ENCODE data around the gene NLGN1. TPM values are rescaled to one million over a fixed set of nuclear protein-coding genes. Genes with fewer than 3 reads are reported as not detected.

Gene NLGN1
- total and polyA plus RNA-seq, 12 donors: 0.88 to 19.9 (median 12.6) TPM

GRCh38 chr3:173921732-173922131, 524.2 kb downstream of the NLGN1 start:
- intact Hi-C loops (cut with DNase I): no loop called here
- H3K4me1 ChIP-seq: no peaks in the 10 kb centered on the region
- no peak for ATAC-seq
- H3K4me3 ChIP-seq: no peak overlapping the region
- H3K27ac ChIP-seq: no peak overlapping the region
- H3K36me3 ChIP-seq: no peaks in the 10 kb centered on the region
- H3K9me3 ChIP-seq: no peaks in the 10 kb centered on the region
- H3K27me3 ChIP-seq: no peaks in the 10 kb centered on the region
- no peak for TF ChIP-seq CTCF (IDR thresholded peaks at IDR 0.05)
- WGBS, 2 donors: 88 to 94% methylated on average over 2 of the region's 2 CpGs
- no peak for DNase-seq

GRCh38 chr3:173923204-173923603, 525.7 kb downstream of the NLGN1 start:
- TF ChIP-seq CTCF (IDR thresholded peaks at IDR 0.05): no peak
- Histone ChIP-seq H3K36me3 (no peaks in the 10 kb centered on the region), H3K27ac (no peak overlapping the region), H3K4me1 (no peaks in the 10 kb centered on the region), H3K27me3 (no peaks in the 10 kb centered on the region), H3K9me3 (no peaks in the 10 kb centered on the region), H3K4me3 (no peak overlapping the region)
- intact Hi-C loops (cut with DNase I): no loop called here
- WGBS, 2 donors: 86 to 97% methylated on average over 1 of the region's 1 CpG
- DNase-seq: no peak
- ATAC-seq: no peak

- H3K36me3 ChIP-seq: no peaks in the 10 kb centered on the region
- WGBS, 2 donors: 79 to 91% methylated on average over 2 of the region's 2 CpGs
Observed at GRCh38 chr3:173930251-173930650, 532.7 kb downstream of the NLGN1 start.

GRCh38 chr3:173932624-173933023, 535.1 kb downstream of the NLGN1 start:
- Histone ChIP-seq H3K4me3 (no peak overlapping the region), H3K36me3 (no peaks in the 10 kb centered on the region), H3K4me1 (no peaks in the 10 kb centered on the region), H3K27me3 (no peaks in the 10 kb centered on the region), H3K9me3 (no peaks in the 10 kb centered on the region), H3K27ac (no peak overlapping the region)
- no peak for TF ChIP-seq CTCF (IDR thresholded peaks at IDR 0.05)
- ATAC-seq (peak in 1 of 8 donors; percentile 62), DNase-seq (no peak)
- intact Hi-C loops (cut with DNase I): no loop called here

More at GRCh38 chr3:173930251-173930650, 532.7 kb downstream of the NLGN1 start:
- Histone ChIP-seq H3K4me3 (no peak overlapping the region), H3K27me3 (no peaks in the 10 kb centered on the region), H3K9me3 (no peaks in the 10 kb centered on the region), H3K27ac (no peak overlapping the region), H3K4me1 (no peaks in the 10 kb centered on the region)
- DNase-seq (no peak), ATAC-seq (no peak)
- intact Hi-C loops (cut with DNase I): no loop called here
- no peak for TF ChIP-seq CTCF (IDR thresholded peaks at IDR 0.05)

GRCh38 chr3:173933113-173933512, 535.6 kb downstream of the NLGN1 start:
- H3K4me3 ChIP-seq: no peak overlapping the region
- no peak for ATAC-seq
- no peak for TF ChIP-seq CTCF (IDR thresholded peaks at IDR 0.05)
- no peak overlapping the region for H3K27ac ChIP-seq
- H3K36me3 ChIP-seq: no peaks in the 10 kb centered on the region
- intact Hi-C loops (cut with DNase I): no loop called here
- 82 to 91% methylated on average over 1 of the region's 1 CpG for WGBS, 2 donors
- no peaks in the 10 kb centered on the region for H3K9me3 ChIP-seq
- no peak for DNase-seq
- H3K4me1 ChIP-seq: no peaks in the 10 kb centered on the region
- no peaks in the 10 kb centered on the region for H3K27me3 ChIP-seq

Data from heart right ventricle (tissue), 16 donors.